ENCODE results near the gene OPHN1.

OPHN1 gene

DNA sequence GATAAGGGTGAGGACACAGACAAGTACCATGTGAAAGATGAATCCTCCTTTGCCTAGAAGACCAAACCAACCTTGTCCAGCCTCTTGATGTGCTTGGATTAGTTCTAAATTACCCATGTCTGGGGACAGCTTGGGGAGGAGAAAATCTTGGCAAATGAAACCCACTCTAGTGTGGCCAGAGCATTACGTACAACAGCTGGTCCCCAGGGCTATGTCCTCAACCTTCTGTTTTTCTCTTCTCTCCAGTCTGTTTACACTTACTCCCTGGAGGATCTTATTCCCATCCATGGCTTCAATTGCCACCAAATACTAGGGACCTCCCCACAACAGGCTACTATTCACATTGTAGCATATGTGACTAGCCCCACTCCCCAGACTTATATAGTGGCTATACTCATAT lies 384.5 kb downstream of the OPHN1 start:
- TF ChIP-seq POLR2AphosphoS5 (IDR thresholded peaks at IDR 0.05; ENCODE audit: low read depth, low read length) (no peak), SIN3A (IDR thresholded peaks at IDR 0.05; ENCODE audit: borderline replicate concordance, insufficient read depth, low read length) (no peak), TAF1 (IDR thresholded peaks at IDR 0.05; ENCODE audit: borderline replicate concordance, insufficient read depth, low read length) (no peak)
- TF ChIP-seq, protein P1, sequence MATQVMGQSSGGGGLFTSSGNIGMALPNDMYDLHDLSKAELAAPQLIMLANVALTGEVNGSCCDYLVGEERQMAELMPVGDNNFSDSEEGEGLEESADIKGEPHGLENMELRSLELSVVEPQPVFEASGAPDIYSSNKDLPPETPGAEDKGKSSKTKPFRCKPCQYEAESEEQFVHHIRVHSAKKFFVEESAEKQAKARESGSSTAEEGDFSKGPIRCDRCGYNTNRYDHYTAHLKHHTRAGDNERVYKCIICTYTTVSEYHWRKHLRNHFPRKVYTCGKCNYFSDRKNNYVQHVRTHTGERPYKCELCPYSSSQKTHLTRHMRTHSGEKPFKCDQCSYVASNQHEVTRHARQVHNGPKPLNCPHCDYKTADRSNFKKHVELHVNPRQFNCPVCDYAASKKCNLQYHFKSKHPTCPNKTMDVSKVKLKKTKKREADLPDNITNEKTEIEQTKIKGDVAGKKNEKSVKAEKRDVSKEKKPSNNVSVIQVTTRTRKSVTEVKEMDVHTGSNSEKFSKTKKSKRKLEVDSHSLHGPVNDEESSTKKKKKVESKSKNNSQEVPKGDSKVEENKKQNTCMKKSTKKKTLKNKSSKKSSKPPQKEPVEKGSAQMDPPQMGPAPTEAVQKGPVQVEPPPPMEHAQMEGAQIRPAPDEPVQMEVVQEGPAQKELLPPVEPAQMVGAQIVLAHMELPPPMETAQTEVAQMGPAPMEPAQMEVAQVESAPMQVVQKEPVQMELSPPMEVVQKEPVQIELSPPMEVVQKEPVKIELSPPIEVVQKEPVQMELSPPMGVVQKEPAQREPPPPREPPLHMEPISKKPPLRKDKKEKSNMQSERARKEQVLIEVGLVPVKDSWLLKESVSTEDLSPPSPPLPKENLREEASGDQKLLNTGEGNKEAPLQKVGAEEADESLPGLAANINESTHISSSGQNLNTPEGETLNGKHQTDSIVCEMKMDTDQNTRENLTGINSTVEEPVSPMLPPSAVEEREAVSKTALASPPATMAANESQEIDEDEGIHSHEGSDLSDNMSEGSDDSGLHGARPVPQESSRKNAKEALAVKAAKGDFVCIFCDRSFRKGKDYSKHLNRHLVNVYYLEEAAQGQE (IDR thresholded peaks at IDR 0.05; ENCODE audit: insufficient read depth in 1 of 2, low read depth in 2 of 2, low read length in 2 of 2): no peak

DNA sequence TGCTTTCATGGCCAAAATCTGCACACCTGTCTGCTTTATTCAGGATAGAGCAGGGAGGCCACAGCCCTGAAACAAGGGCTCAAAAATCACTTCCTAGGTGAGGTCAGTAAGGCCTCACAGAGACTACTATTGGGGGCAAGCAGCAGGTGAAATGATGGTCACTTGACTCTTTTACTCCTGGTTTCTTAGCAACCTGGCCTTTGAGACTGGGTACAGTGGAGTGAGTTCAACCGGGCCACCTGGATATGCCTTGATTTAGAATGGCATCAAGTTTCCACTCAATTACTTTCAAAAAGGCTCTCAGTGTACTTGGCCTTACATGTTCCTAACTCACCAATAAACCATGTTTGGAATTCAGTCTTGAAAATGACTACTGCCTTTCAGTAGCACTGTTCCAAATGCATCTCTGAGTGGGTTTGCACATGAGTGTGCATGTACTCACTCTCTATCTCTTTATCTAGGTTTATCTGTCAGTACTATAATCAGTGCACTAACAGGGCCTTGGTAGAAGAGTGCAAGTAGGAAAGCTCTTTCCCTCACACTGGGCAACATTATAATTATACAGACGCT lies 388.2 kb downstream of the OPHN1 start:
- no peak for TF ChIP-seq TAF1 (IDR thresholded peaks at IDR 0.05; ENCODE audit: borderline replicate concordance, insufficient read depth, low read length)
- TF ChIP-seq, protein P1 (IDR thresholded peaks at IDR 0.05; ENCODE audit: insufficient read depth in 1 of 2, low read depth in 2 of 2, low read length in 2 of 2): no peak
- TF ChIP-seq FOXP2 (optimal IDR thresholded peaks at IDR 0.05; ENCODE audit: borderline replicate concordance, extremely low read depth, extremely low read length, insufficient read depth): no peak
- TF ChIP-seq POLR2AphosphoS5 (IDR thresholded peaks at IDR 0.05; ENCODE audit: low read depth, low read length): no peak
- no peak for TF ChIP-seq SIN3A (IDR thresholded peaks at IDR 0.05; ENCODE audit: borderline replicate concordance, insufficient read depth, low read length)

DNA sequence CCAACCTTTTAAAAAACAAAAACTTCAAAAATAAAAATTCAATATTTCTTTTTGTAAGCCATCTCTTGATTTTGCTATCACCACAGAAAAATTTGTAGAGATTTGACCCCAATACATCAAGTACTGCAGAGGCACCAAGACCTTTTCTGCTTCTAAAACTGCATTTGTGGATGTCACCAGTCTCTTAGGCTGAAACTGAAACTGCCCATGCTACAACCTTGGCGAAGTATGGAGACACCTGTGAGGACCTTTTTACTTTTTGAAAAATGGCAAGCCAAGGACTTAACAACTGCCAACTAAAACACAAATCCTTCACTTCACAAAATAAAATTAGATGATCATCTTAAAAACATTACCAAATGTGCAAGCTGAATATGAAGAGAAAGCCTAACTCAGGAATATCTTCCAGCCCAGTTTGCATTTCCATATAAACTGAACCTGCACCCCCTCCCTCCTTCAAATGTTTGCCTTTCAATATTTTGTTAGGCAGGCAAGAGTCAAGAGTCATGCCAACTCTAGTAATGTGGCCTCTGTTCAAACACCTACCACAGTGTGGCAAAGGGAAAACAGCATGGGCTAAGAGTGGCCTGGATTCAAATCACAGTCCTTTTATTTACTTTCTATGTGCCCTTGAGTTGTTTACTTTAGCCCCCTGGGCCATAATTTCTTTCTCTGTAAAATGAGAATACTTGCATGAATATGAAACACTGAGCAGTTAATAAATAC lies 389.4 kb downstream of the OPHN1 start:
- TF ChIP-seq TAF1 (IDR thresholded peaks at IDR 0.05; ENCODE audit: borderline replicate concordance, insufficient read depth, low read length) (no peak), POLR2AphosphoS5 (IDR thresholded peaks at IDR 0.05; ENCODE audit: low read depth, low read length) (no peak), SIN3A (IDR thresholded peaks at IDR 0.05; ENCODE audit: borderline replicate concordance, insufficient read depth, low read length) (no peak), FOXP2 (optimal IDR thresholded peaks at IDR 0.05; ENCODE audit: borderline replicate concordance, extremely low read depth, extremely low read length, insufficient read depth) (no peak)

DNA sequence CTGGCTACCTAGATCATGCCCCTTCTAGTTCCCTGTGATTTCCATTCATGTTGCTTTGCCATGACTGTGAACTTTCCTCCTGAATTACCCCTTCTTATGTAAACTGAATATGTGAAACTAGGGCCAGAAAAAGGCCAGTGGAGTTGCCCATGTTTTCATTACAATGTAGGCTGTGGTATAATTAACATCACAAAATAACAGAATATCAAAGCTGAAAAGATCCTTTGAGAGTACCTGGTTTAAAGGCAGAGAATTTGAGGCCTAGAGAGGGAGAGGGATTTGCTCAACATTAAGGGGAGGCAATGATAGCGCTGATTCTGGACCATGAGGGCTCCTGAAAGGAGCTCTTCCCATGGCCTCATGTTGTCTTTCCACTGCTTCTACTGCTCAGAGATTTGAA lies 392.2 kb downstream of the OPHN1 start:
- no peak for TF ChIP-seq TAF1 (IDR thresholded peaks at IDR 0.05; ENCODE audit: borderline replicate concordance, insufficient read depth, low read length)
- TF ChIP-seq, protein P1 (IDR thresholded peaks at IDR 0.05; ENCODE audit: insufficient read depth in 1 of 2, low read depth in 2 of 2, low read length in 2 of 2): no peak
- no peak for TF ChIP-seq POLR2AphosphoS5 (IDR thresholded peaks at IDR 0.05; ENCODE audit: low read depth, low read length)
- TF ChIP-seq SIN3A (IDR thresholded peaks at IDR 0.05; ENCODE audit: borderline replicate concordance, insufficient read depth, low read length): no peak
- TF ChIP-seq FOXP2 (optimal IDR thresholded peaks at IDR 0.05; ENCODE audit: borderline replicate concordance, extremely low read depth, extremely low read length, insufficient read depth): no peak

DNA sequence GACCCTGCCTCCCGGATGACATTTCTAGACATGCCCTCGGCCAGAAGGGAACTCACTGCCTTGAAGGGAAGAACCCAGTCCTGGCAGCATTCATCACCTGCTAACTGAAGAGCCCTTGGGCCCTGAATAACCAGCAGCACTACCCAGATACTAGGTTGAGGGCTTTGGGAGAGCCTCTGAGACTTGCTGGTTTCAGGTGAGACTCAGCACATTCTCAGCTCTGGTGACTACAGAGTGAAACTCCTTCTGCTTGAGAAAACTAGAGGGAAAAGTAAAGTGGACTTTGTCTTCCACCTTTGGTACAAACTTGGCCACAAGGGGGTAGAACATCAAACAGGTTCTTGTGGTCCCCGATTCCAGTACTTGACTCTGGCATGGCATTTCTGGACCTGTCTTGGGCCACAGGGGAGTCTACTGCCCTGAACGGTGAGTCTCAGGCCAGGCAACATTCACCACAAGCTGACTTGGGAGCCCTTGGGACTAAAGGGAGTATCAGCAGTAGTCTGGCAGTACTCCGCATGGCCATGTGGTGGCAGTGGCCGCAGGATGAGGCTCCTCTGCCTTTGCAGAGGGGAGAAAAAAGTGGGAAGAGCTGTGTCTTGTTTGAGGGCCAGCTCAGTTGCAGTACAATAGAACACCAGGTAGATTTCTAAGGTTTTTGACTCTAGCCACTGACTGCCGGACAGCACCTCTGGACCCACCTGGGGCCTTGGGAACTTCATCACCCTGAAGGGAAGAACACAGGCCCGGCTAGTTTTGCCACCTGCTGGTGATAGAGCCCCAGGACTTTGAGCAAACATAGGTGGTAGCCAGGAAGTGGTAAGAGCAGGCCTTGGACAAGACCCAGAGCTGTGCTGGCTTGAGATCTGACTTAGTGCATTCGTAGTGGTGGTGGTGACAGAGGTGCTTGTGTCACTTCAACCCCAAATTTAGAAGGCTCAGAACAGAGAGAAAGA lies 414.8 kb downstream of the OPHN1 start:
- TF ChIP-seq TAF1 (IDR thresholded peaks at IDR 0.05; ENCODE audit: borderline replicate concordance, insufficient read depth, low read length) (no peak), FOXP2 (optimal IDR thresholded peaks at IDR 0.05; ENCODE audit: borderline replicate concordance, extremely low read depth, extremely low read length, insufficient read depth) (no peak), POLR2AphosphoS5 (IDR thresholded peaks at IDR 0.05; ENCODE audit: low read depth, low read length) (no peak), SIN3A (IDR thresholded peaks at IDR 0.05; ENCODE audit: borderline replicate concordance, insufficient read depth, low read length) (no peak)
- TF ChIP-seq, protein P1 (IDR thresholded peaks at IDR 0.05; ENCODE audit: insufficient read depth in 1 of 2, low read depth in 2 of 2, low read length in 2 of 2): no peak
